Prostate gland (tissue), 2 donors: Measurements from ENCODE around the gene NID1.

Experiments
- CTCF ChIP-seq, 4 experiments: fragments of 200-600 bp in 2 of 4; fragments of 450-650 bp in 2 of 4; sonication (generic) in 2 of 4; IDR thresholded peaks; 1 replicate in 3 of 4; 2 replicates in 1 of 4; pipeline ENCODE4 v1.5.1; 2016 to 2019; ENCODE audit warnings: antibody characterized with exemption in 4 of 4, mild to moderate bottlenecking in 2 of 4, moderate library complexity in 2 of 4
- POLR2AphosphoS5 ChIP-seq: sonication (generic); formaldehyde crosslinking; IDR thresholded peaks from one replicate; pipeline ENCODE4 v1.6.1; 2017; ENCODE audit warnings: antibody characterized with exemption

GRCh38 chr1:236000781-236001180, 64.1 kb downstream of the NID1 start:
- TF ChIP-seq POLR2AphosphoS5, result no peak
- TF ChIP-seq CTCF (IDR thresholded peaks at IDR 0.05), result no peak
